HG02981 (cell line): ENCODE results near the gene ARHGAP11A.

Source experiments
- ATAC-seq: cut with Tn5 transposase; IDR thresholded peaks from one replicate; pipeline ENCODE4 v1.9.1; 2021; ENCODE audit warnings: mild to moderate bottlenecking, moderate library complexity; ENCODE audit not compliant: unreplicated experiment

Gene ARHGAP11A

DNA sequence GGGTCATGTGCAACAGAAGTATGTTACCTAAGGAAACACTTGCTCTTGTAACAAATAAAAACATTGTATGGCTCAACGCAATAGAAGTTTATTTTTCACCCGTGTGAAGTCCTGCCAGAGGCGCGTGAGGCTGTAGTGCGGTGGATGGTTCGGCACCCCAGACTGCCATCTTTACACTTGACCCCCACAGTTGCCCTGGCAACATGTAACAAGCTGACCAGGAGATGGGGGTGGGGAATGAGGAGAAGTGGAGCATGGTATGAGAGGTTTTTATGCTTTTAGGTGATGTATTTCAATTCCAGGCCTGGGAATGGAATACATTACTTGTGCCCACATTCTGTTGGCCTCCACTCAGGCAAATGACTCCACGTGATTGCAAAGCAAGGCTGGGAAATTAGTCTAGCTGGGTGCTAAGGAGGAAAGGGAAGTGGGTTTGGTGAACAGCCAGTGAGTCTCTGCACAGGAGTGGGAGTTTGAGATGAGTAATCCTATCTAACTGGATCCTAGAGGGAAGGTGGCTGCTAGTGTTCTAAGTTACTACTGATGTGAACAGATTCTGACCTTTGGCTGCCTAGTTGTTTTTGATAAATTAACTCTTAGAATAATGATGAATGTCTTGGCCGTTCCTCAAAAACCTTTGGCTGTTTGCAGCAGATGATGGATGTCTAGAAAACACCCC lies 68.7 kb downstream of the ARHGAP11A start:
- no peak for ATAC-seq

- ATAC-seq: no peak
These were observed 70.3 kb downstream of the ARHGAP11A start for GRCh38 chr15:32685576-32685975.

DNA sequence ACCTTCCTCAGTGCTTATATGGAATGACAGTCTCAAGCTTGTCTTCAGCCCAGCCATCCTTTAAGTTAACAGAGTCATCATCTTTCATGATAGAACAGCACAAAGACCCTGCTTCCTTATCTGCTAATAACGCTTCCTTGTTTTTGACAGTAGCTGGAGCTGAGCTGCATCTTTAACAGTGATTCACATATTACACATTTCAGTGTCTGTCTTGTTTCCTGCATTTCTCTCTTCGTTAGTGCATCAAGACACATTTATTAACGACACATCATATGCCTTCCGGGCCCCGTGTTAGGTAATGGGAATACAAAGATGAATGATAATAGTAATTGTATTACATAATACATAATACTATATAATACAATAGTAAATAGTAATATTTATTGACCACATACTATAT lies 72.3 kb downstream of the ARHGAP11A start:
- no peak for ATAC-seq

DNA sequence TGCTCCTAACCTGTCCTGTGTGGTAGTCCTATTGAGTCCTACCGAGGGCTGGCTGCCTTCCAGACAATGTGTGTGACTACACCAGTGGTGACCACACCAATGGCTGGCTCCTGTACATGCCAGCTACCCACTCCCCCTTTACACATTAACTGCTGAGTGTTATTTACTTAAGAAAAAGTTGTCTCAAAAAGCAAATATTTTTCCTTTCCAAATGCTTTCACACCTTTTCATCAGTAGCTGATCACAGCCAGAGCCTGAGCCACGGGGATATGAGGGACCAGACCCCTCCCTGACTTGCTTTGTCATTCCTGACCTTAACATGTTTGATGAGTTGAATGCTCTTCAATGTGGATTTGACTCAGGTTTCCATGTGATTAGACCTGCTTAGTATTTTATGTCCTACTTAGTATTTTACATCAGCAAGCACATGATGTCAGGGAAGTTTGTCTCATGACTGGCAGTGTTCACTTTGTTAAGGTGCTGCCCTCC lies 72.9 kb downstream of the ARHGAP11A start:
- ATAC-seq: no peak
